Duodenal mucosa (tissue), 2 donors: ENCODE results near the gene PHACTR1.

Experiments
- H3K27ac ChIP-seq: one replicate; pipeline ENCODE4 v1.7.0; 2013; ENCODE audit warnings: low read depth, low read length
- H3K27me3 ChIP-seq, 2 donors: one replicate each; pipeline ENCODE4 v1.7.0; 2013; ENCODE audit warnings: low read length in 2 of 2, control low read depth in 1 of 2; ENCODE audit not compliant: insufficient read depth in 2 of 2, control insufficient read depth in 1 of 2
- H3K36me3 ChIP-seq, 2 donors: one replicate each; pipeline ENCODE4 v1.7.0; 2013; ENCODE audit warnings: low read length in 2 of 2, control low read depth in 1 of 2; ENCODE audit not compliant: insufficient read depth in 2 of 2, control insufficient read depth in 1 of 2
- H3K4me1 ChIP-seq, 2 donors: one replicate each; pipeline ENCODE4 v1.7.0; 2013; ENCODE audit warnings: low read length in 2 of 2, control low read depth in 1 of 2; ENCODE audit not compliant: insufficient read depth in 2 of 2, control insufficient read depth in 1 of 2
- H3K4me3 ChIP-seq, 2 donors: one replicate each; pipeline ENCODE4 v1.7.0; 2013; ENCODE audit warnings: low read length in 2 of 2, low read depth in 1 of 2
- H3K9ac ChIP-seq, 2 donors: one replicate each; pipeline ENCODE4 v1.7.0; 2013; ENCODE audit warnings: low read length in 2 of 2, low read depth in 1 of 2
- H3K9me3 ChIP-seq, 2 donors: one replicate each; pipeline ENCODE4 v1.7.0; 2013; ENCODE audit warnings: low read length in 2 of 2, control low read depth in 1 of 2; ENCODE audit not compliant: control insufficient read depth in 1 of 2

The PHACTR1 gene

DNA sequence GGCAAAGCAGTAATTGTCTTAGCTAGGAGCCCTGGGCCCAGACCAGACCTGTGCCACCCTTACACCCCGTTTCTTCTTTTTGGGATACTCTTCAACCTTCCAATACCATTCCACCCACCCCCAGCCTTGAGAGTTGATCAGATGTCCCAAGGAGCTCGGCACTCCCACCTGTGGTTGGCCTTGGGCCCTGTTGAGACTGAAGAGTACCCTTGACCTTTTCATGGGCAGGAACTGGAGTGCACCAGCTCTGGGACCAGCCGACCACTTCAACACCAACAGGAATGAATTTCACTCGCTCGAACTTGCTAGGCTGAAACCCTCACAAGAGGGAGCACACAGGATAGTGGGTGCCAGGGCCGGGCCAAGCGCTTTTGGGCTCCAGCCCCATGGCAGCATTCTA is 273.6 kb downstream of the PHACTR1 start:
- no peak overlapping the region for H3K27ac ChIP-seq
- H3K9me3 ChIP-seq, result no peaks in the 10 kb centered on the region
- H3K36me3 ChIP-seq, result no peaks in the 10 kb centered on the region
- no peak overlapping the region for H3K4me3 ChIP-seq
- no peak overlapping the region for H3K9ac ChIP-seq
- H3K4me1 ChIP-seq, result no peaks in the 10 kb centered on the region
- no peaks in the 10 kb centered on the region for H3K27me3 ChIP-seq

DNA sequence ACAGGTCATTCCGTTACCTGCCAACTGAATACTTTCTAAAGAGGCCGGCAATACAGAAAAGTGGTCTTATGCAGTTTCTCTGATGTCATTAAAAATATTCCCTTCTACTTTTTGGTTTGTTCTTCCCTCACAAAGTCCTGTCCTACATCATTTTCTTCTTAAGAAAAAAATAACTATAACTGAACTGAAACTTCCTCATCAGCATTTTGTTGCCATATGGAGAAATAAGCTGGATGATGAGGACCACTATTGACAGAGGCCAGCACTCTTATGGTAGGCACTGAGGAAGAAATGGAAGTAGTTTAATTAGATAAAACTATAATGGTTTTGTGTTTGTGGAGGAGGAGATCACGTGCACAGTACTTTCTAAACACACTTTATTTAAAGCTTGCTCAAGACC is 274.9 kb downstream of the PHACTR1 start:
- Histone ChIP-seq H3K27ac (no peak overlapping the region), H3K4me1 (no peaks in the 10 kb centered on the region), H3K4me3 (no peak overlapping the region), H3K36me3 (no peaks in the 10 kb centered on the region), H3K9ac (no peak overlapping the region), H3K27me3 (no peaks in the 10 kb centered on the region), H3K9me3 (no peaks in the 10 kb centered on the region)

DNA sequence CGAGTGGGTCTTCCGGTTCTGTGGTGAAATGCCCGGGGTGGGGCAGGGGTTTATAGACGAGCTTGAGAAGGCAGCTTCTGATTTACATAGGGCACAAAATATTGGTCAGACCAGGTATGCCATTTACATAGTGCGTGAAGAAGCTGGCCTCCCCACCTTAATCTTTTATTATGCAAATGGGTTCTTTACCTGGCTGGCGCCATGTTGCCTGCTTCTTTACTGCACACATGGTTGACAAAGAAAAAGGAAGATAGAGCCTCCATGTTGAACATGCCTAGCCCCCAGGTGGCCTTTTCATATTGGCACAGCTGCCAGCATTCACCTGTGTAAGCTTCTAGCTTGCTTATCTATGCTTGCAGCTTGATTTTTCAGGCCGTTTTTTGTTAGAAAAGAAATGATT is 276.2 kb downstream of the PHACTR1 start:
- Histone ChIP-seq H3K4me3 (no peak overlapping the region), H3K9ac (no peak overlapping the region), H3K4me1 (no peaks in the 10 kb centered on the region), H3K36me3 (no peaks in the 10 kb centered on the region), H3K27me3 (no peaks in the 10 kb centered on the region), H3K9me3 (no peaks in the 10 kb centered on the region), H3K27ac (no peak overlapping the region)

DNA sequence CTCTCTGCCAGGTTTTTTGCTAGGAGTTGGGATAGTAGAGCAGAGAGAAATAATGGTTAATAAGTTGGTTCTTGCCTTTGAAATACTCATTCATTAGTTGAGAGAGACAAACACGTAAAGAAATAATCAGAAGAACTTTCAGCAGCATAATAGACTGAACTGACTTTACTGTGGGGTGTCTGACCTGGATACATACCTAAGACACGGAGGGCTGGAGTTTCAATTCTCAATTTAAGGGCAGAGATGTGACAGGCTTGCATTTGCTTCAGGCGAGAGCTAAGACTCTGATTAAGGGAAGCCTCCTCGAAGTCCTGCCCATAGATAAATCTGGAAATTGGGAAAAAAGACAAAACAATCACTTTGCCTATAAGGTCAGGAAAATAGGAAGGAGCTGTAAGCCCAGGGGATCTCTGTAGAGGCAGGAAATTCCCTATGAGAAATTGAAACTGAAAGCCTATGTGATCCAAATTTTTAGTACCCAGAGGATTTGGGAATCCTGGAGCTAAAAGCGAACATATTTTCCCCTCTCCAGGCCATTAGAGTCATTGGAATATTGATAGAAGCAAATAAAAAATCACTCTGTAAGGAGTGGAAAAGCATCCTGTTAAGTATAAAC is 276.8 kb downstream of the PHACTR1 start:
- Histone ChIP-seq H3K9ac (no peak overlapping the region), H3K4me3 (no peak overlapping the region), H3K9me3 (no peaks in the 10 kb centered on the region), H3K27ac (no peak overlapping the region), H3K27me3 (no peaks in the 10 kb centered on the region), H3K36me3 (no peaks in the 10 kb centered on the region), H3K4me1 (no peaks in the 10 kb centered on the region)

DNA sequence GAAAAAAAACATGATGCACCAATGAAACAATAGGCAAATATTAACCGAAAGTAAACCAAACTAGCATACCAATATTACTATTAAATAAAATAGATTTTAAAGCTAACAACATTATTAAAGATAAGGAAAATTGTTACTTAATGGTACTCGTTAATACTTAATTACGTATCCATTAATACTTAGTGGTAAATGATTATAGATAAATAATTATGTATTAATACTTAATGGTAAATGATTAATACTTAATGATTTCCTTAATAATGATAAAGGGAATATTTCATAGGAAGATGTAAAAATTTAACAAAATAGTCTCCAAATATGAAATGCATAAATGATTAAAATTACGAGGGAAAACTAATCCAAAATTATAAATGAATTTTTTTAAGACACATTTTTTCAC is 278.9 kb downstream of the PHACTR1 start:
- H3K4me3 ChIP-seq, result no peak overlapping the region
- no peak overlapping the region for H3K27ac ChIP-seq
- H3K36me3 ChIP-seq, result no peaks in the 10 kb centered on the region
- H3K9me3 ChIP-seq, result no peaks in the 10 kb centered on the region
- H3K9ac ChIP-seq, result no peak overlapping the region
- H3K4me1 ChIP-seq, result no peaks in the 10 kb centered on the region
- H3K27me3 ChIP-seq, result no peaks in the 10 kb centered on the region

DNA sequence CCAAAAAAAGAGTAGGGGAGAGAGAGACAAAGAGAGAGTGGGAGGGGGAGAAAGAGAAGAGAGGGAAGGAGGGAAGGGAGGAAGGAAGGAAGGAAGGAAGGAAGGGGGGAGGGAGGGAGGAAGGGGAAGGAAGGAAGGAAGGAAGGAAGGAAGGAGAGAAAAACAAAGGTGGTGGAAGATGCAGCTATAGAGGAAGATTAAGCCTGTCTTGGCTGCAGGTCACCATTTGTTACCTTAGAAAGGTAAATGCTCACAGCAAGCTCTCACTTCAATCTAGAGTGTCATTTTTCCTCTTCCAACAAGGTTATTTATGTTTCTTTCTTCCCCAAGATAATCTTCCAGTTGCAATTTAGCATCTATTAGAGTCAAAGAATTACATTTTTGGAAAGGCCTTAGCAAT is 284.0 kb downstream of the PHACTR1 start:
- no peaks in the 10 kb centered on the region for H3K36me3 ChIP-seq
- H3K9me3 ChIP-seq, result no peaks in the 10 kb centered on the region
- no peak overlapping the region for H3K9ac ChIP-seq
- no peaks in the 10 kb centered on the region for H3K4me1 ChIP-seq
- H3K27ac ChIP-seq, result no peak overlapping the region
- H3K4me3 ChIP-seq, result no peak overlapping the region
- H3K27me3 ChIP-seq, result no peaks in the 10 kb centered on the region

DNA sequence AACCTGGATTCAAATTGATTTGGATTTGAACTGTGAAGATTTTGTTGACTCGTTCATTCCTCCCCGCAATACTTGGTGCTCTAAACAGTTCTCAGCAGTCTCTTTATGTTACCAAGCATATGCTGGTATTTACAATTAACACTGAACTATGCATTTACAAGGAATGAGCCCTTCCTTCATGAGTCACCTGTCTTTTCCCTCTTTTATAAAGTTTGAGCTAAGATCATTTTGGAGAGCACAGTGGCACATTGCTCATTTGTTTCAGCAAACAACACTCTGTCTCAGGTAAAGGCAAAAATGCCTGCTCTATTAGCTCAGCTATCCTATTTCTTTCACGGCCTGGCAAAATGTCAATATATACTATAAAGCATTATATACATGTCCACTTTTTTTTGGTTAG is 285.4 kb downstream of the PHACTR1 start:
- Histone ChIP-seq H3K4me3 (no peak overlapping the region), H3K4me1 (peaks cover 0 to 4% of the 10 kb centered on the region in 2 donors), H3K9me3 (no peaks in the 10 kb centered on the region), H3K27me3 (no peaks in the 10 kb centered on the region), H3K9ac (no peak overlapping the region), H3K27ac (no peak overlapping the region), H3K36me3 (no peaks in the 10 kb centered on the region)

DNA sequence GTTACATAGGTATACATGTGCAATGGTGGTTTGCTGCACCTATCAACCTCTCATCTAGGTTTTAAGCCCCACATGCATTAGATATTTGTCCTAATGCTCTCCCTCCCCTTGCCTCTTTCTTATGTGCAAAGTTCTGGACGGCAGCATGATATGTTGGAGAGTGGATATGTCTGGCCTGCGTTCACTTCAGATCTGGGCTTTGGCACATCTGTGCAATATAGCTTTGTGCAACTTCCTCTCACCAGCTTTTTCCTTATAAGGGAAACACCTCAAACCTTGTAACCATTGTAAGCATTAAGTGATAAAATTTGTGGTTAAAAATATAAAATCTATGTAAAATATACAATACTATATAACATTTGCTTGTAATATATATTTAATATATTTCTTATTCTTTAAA is 288.0 kb downstream of the PHACTR1 start:
- Histone ChIP-seq H3K27ac (no peak overlapping the region), H3K4me3 (no peak overlapping the region), H3K27me3 (no peaks in the 10 kb centered on the region), H3K4me1 (peaks cover 0 to 7% of the 10 kb centered on the region in 2 donors), H3K36me3 (no peaks in the 10 kb centered on the region), H3K9ac (no peak overlapping the region), H3K9me3 (no peaks in the 10 kb centered on the region)

DNA sequence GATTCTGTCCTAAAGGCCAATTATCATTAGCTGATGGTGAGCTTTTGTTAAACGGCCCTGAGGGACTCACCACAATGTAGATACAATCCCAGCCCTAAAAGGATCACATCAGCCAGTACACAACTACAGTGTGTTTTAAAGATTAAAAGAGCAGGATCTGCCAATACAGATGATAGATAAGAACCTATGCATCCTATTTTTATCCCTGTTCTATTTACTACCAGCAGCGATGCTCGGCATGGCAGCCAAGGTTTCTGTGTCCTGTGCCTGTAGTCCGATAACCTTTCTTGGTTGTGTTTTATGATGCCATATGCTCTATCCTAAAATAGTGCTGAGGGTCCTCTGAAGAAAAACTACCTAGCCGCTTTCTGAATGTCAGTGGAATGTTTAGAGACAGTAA is 289.4 kb downstream of the PHACTR1 start:
- H3K4me3 ChIP-seq, result no peak overlapping the region
- peaks cover 2 to 7% of the 10 kb centered on the region in 2 donors for H3K4me1 ChIP-seq
- no peak overlapping the region for H3K9ac ChIP-seq
- no peaks in the 10 kb centered on the region for H3K9me3 ChIP-seq
- H3K36me3 ChIP-seq, result no peaks in the 10 kb centered on the region
- H3K27ac ChIP-seq, result no peak overlapping the region
- no peaks in the 10 kb centered on the region for H3K27me3 ChIP-seq

DNA sequence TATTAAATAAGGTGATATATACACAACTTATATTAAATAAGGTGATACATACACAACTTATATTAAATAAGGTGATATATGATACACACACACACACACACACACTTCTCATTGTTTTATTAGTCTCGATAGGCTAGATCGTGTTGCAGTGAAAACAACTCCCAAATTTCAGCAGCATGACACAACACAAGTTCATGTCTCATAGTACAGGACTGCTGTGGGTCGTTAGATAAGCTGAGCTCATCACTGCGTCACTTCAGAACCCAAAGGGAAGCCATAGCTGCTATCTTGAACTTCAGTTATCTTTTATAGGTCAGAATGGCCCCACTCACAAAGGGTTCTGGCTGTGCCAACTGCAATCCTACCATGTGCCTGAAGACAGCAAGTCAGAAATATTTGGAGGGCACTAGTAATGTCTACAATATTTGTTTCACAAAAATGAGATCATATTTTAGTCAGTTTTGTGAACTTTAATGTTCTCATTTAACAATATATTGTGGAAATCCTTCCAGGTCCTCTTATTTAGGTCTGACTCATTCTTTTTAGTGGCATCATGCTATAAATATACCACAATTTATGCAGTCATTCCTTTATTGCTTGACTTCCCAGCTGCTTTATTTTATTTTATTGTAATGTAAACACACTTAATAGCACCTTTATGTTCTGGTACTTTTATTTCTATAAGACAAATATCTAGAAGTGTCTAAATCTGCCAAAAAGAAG is 290.2 kb downstream of the PHACTR1 start:
- Histone ChIP-seq H3K9me3 (no peaks in the 10 kb centered on the region), H3K4me1 (peaks cover 9 to 13% of the 10 kb centered on the region in 2 donors), H3K27ac (no peak overlapping the region), H3K4me3 (no peak overlapping the region), H3K36me3 (no peaks in the 10 kb centered on the region), H3K9ac (no peak overlapping the region), H3K27me3 (no peaks in the 10 kb centered on the region)
